ENCODE results near the gene GPR146.

Gene GPR146

DNA sequence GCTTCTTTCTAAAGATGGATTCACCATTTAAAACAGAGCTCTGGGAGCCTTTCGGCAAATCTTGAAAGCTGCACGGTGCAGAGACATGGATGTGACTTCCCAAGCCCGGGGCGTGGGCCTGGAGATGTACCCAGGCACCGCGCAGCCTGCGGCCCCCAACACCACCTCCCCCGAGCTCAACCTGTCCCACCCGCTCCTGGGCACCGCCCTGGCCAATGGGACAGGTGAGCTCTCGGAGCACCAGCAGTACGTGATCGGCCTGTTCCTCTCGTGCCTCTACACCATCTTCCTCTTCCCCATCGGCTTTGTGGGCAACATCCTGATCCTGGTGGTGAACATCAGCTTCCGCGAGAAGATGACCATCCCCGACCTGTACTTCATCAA is 47.3 kb downstream of the GPR146 start:
- H3K9me3 ChIP-seq (ENCODE audit: control insufficient read depth, low read length) = no peaks in the 10 kb centered on the region
- peaks cover 15% of the 10 kb centered on the region for H3K4me1 ChIP-seq
- no peaks in the 10 kb centered on the region for H3K36me3 ChIP-seq (ENCODE audit: control insufficient read depth, insufficient read depth, low read length)
- peaks cover 15% of the 10 kb centered on the region for H3K79me2 ChIP-seq
- no peaks in the 10 kb centered on the region for H3K27me3 ChIP-seq (ENCODE audit: control insufficient read depth, insufficient read depth, low read length)
- no peak overlapping the region for H2AFZ ChIP-seq
- no peak overlapping the region for H3K4me2 ChIP-seq (ENCODE audit: low read length)
- no peak overlapping the region for H3K27ac ChIP-seq
- H3K9ac ChIP-seq = no peak overlapping the region
- no peak overlapping the region for H3K4me3 ChIP-seq (ENCODE audit: low read depth, low read length)
- TF ChIP-seq, protein P1, sequence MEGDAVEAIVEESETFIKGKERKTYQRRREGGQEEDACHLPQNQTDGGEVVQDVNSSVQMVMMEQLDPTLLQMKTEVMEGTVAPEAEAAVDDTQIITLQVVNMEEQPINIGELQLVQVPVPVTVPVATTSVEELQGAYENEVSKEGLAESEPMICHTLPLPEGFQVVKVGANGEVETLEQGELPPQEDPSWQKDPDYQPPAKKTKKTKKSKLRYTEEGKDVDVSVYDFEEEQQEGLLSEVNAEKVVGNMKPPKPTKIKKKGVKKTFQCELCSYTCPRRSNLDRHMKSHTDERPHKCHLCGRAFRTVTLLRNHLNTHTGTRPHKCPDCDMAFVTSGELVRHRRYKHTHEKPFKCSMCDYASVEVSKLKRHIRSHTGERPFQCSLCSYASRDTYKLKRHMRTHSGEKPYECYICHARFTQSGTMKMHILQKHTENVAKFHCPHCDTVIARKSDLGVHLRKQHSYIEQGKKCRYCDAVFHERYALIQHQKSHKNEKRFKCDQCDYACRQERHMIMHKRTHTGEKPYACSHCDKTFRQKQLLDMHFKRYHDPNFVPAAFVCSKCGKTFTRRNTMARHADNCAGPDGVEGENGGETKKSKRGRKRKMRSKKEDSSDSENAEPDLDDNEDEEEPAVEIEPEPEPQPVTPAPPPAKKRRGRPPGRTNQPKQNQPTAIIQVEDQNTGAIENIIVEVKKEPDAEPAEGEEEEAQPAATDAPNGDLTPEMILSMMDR (IDR thresholded peaks at IDR 0.05) = no peak

DNA sequence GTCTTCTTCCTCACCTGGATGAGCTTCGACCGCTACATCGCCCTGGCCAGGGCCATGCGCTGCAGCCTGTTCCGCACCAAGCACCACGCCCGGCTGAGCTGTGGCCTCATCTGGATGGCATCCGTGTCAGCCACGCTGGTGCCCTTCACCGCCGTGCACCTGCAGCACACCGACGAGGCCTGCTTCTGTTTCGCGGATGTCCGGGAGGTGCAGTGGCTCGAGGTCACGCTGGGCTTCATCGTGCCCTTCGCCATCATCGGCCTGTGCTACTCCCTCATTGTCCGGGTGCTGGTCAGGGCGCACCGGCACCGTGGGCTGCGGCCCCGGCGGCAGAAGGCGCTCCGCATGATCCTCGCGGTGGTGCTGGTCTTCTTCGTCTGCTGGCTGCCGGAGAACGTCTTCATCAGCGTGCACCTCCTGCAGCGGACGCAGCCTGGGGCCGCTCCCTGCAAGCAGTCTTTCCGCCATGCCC is 47.9 kb downstream of the GPR146 start:
- Histone ChIP-seq H3K4me2 (ENCODE audit: low read length) (no peak overlapping the region), H3K27ac (no peak overlapping the region), H3K79me2 (peaks cover 20% of the 10 kb centered on the region), H3K9ac (no peak overlapping the region), H3K4me3 (ENCODE audit: low read depth, low read length) (no peak overlapping the region), H3K27me3 (ENCODE audit: control insufficient read depth, insufficient read depth, low read length) (no peaks in the 10 kb centered on the region), H2AFZ (no peak overlapping the region), H3K9me3 (ENCODE audit: control insufficient read depth, low read length) (no peaks in the 10 kb centered on the region), H3K36me3 (ENCODE audit: control insufficient read depth, insufficient read depth, low read length) (no peaks in the 10 kb centered on the region), H3K4me1 (peaks cover 15% of the 10 kb centered on the region)
- TF ChIP-seq, protein P1 (IDR thresholded peaks at IDR 0.05) = no peak

DNA sequence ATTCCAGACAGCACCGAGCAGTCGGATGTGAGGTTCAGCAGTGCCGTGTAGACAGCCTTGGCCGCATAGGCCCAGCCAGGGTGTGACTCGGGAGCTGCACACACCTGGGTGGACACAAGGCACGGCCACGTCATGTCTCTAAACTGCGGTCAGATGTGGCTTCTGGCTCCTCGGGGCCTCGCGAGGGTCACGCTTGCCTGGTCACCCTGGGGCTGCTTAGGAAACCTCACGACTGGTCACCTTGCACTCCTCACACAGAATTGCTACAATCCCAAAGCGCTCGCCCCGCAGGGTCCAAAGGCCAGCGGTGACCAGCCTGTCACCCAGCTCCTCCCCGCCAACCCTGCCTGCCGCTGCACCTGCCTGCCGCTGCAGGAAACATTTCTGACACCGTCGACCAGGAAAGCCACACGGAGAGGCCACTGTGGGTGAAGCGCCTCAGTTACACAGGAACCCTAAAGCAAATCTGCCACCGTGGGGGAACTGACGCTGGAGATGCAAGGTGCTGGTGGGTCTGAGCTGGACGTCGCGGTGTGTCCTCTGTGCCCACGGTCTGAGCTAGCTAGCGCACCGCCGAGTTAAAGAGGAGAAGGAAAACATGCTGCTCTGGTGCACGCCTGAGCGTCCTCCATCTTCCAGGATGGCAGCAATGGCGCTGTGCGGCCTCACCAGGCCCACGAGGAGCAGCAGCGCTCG is 48.6 kb downstream of the GPR146 start:
- Histone ChIP-seq H3K27me3 (ENCODE audit: control insufficient read depth, insufficient read depth, low read length) (no peaks in the 10 kb centered on the region), H2AFZ (no peak overlapping the region), H3K4me2 (ENCODE audit: low read length) (no peak overlapping the region), H3K79me2 (peaks cover 28% of the 10 kb centered on the region), H3K4me1 (peaks cover 7% of the 10 kb centered on the region), H3K4me3 (ENCODE audit: low read depth, low read length) (no peak overlapping the region), H3K9me3 (ENCODE audit: control insufficient read depth, low read length) (no peaks in the 10 kb centered on the region), H3K27ac (no peak overlapping the region), H3K36me3 (ENCODE audit: control insufficient read depth, insufficient read depth, low read length) (no peaks in the 10 kb centered on the region), H3K9ac (no peak overlapping the region)
- TF ChIP-seq, protein P1 (IDR thresholded peaks at IDR 0.05) = no peak

DNA sequence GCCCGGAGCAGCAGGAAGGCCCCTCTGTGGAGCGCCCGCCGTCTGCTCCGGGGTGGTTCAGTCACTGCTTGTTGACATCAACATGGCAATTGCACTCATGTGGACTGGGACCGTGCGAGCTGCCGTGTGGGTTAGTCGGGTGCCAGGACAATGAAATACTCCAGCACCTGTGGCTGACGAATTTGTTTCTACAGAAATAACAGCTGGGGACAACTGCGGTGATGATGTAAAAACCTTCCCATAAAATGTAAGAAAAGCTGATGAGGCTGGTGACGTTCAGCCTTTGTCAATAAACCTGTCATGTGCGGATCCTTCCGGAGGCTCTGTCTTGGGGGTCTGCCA is 49.1 kb downstream of the GPR146 start:
- Histone ChIP-seq H3K79me2 (peaks cover 33% of the 10 kb centered on the region), H3K4me1 (peaks cover 7% of the 10 kb centered on the region), H3K27ac (no peak overlapping the region), H3K36me3 (ENCODE audit: control insufficient read depth, insufficient read depth, low read length) (no peaks in the 10 kb centered on the region), H2AFZ (no peak overlapping the region), H3K4me3 (ENCODE audit: low read depth, low read length) (no peak overlapping the region), H3K9ac (no peak overlapping the region), H3K27me3 (ENCODE audit: control insufficient read depth, insufficient read depth, low read length) (no peaks in the 10 kb centered on the region), H3K9me3 (ENCODE audit: control insufficient read depth, low read length) (no peaks in the 10 kb centered on the region), H3K4me2 (ENCODE audit: low read length) (no peak overlapping the region)
- TF ChIP-seq, protein P1 (IDR thresholded peaks at IDR 0.05) = no peak

DNA sequence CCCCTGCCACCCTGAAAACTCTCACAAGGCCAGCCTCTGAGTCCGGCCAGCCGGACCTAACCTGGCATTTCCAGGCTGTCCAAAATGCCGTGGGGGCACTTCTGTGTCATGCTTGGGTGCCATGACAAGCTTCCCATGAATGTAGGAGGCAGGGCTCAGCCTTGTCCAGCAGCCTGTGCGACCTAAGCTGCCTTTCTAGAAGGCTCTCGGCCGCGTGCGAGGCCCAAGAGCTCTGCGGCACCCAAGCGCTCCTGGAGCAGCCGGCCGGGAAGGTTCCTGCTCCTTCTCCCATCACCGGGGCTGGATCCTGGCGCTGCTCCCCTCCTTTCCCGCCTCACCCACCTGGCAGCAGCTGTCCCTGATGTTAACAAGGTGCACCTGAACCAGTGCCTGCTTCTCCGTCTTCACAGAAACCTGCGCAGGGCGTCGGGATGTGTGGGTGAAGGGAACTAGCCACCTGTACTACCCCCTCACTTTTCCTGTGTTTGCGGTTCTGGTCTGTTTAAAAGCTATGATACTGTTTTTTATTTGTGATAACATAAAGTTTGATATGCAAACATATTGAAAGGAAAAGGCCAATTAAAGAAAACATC is 49.7 kb downstream of the GPR146 start:
- TF ChIP-seq, protein P1 (IDR thresholded peaks at IDR 0.05) = no peak
- Histone ChIP-seq H3K27ac (no peak overlapping the region), H3K4me3 (ENCODE audit: low read depth, low read length) (no peak overlapping the region)

More for the DNA sequence above, 49.7 kb downstream of the GPR146 start:
- no peaks in the 10 kb centered on the region for H3K9me3 ChIP-seq (ENCODE audit: control insufficient read depth, low read length)
- H3K79me2 ChIP-seq = peaks cover 34% of the 10 kb centered on the region
- H3K4me2 ChIP-seq (ENCODE audit: low read length) = no peak overlapping the region
- H3K4me1 ChIP-seq = peaks cover 7% of the 10 kb centered on the region
- no peaks in the 10 kb centered on the region for H3K27me3 ChIP-seq (ENCODE audit: control insufficient read depth, insufficient read depth, low read length)
- no peaks in the 10 kb centered on the region for H3K36me3 ChIP-seq (ENCODE audit: control insufficient read depth, insufficient read depth, low read length)
- no peak overlapping the region for H2AFZ ChIP-seq
- H3K9ac ChIP-seq = no peak overlapping the region

Data from parathyroid adenoma (tissue), 2 donors.